SK-N-SH (cell line): ENCODE results near the gene VIM. TPM values are rescaled to one million over a fixed set of nuclear protein-coding genes. Genes with fewer than 3 reads are reported as not detected.

Experiments
- CTCF ChIA-PET: fragments of 300-600, 350-600 bp; formaldehyde crosslinking; extraction: SDS; loops from one replicate; lab custom pipeline; 2021; lab: Yijun Ruan, JAX
- POLR2A ChIA-PET: fragments of 350-600 bp; sonication (Branson Sonifier 250); formaldehyde crosslinking; extraction: SDS; loops from one replicate; lab custom pipeline; 2020; ENCODE audit warnings: antibody characterized with exemption, inconsistent platforms; lab: Yijun Ruan, JAX
- DNase-seq: peaks from one replicate; pipeline ENCODE4 v3.0.0; 2012
- H2AFZ ChIP-seq: fragments of 200-600 bp; sonication (generic); 2 replicates; pipeline ENCODE4 v1.8.1; 2016; ENCODE audit warnings: antibody characterized with exemption, mild to moderate bottlenecking, low read depth
- H3F3A ChIP-seq: fragments of 200-600 bp; sonication (generic); replicated peaks from 2 replicates; pipeline ENCODE3; 2016; ENCODE audit warnings: antibody characterized with exemption, mild to moderate bottlenecking; ENCODE audit not compliant: insufficient read depth
- H3K27ac ChIP-seq, 2 experiments: fragments of 200-500 bp in 1 of 2; fragments of 200-600 bp in 1 of 2; sonication (Bioruptor generic) in 1 of 2; sonication (generic), shearing (Covaris generic) in 1 of 2; 2 replicates each; pipeline versions ENCODE4 v1.5.1 to v1.6.1; 2014 to 2016; ENCODE audit warnings: low read depth in 2 of 2, inconsistent platforms in 1 of 2, low read length in 1 of 2, mild to moderate bottlenecking in 1 of 2, mixed read lengths in 1 of 2
- H3K27me3 ChIP-seq: fragments of 200-600 bp; sonication (generic), shearing (Covaris generic); 2 replicates; pipeline ENCODE4 v1.6.1; 2016; ENCODE audit warnings: mixed run types; ENCODE audit not compliant: insufficient read depth
- H3K36me3 ChIP-seq, 2 experiments: fragments of 200-500 bp in 1 of 2; fragments of 200-600 bp in 1 of 2; sonication (Bioruptor generic) in 1 of 2; sonication (generic) in 1 of 2; replicated peaks in 1 of 2; 2 replicates each; pipeline versions ENCODE3 to v1.5.1; 2014 to 2016; ENCODE audit warnings: low read length in 1 of 2, mild to moderate bottlenecking in 1 of 2; ENCODE audit not compliant: insufficient read depth in 2 of 2, control insufficient read depth in 1 of 2
- H3K4me1 ChIP-seq, 2 experiments: fragments of 200-500 bp in 1 of 2; fragments of 200-600 bp in 1 of 2; sonication (Bioruptor generic) in 1 of 2; sonication (generic), shearing (Covaris generic) in 1 of 2; 2 replicates each; pipeline versions ENCODE4 v1.5.1 to v1.6.1; 2014 to 2016; ENCODE audit warnings: low read depth in 1 of 2, low read length in 1 of 2, mixed run types in 1 of 2; ENCODE audit not compliant: insufficient read depth in 2 of 2, control insufficient read depth in 1 of 2
- H3K4me2 ChIP-seq: fragments of 200-600 bp; sonication (generic), shearing (Covaris generic); 2 replicates; pipeline ENCODE4 v1.6.1; 2017; ENCODE audit warnings: mixed run types
- H3K4me3 ChIP-seq, 2 experiments: fragments of 200-500 bp in 1 of 2; fragments of 200-600 bp in 1 of 2; sonication (Bioruptor generic) in 1 of 2; sonication (generic), shearing (Covaris generic) in 1 of 2; 2 replicates each; pipeline versions ENCODE4 v1.5.1 to v1.8.1; 2014 to 2016; ENCODE audit warnings: low read depth in 2 of 2, inconsistent platforms in 1 of 2, low read length in 1 of 2, mild to moderate bottlenecking in 1 of 2, mixed read lengths in 1 of 2, moderate library complexity in 1 of 2
- H3K79me2 ChIP-seq: fragments of 200-600 bp; sonication (generic); 2 replicates; pipeline ENCODE4 v1.8.1; 2017; ENCODE audit warnings: mild to moderate bottlenecking; ENCODE audit not compliant: insufficient read depth
- H3K9ac ChIP-seq: fragments of 200-600 bp; sonication (generic); 2 replicates; pipeline ENCODE4 v1.6.1; 2017; ENCODE audit warnings: mixed run types
- H3K9me2 ChIP-seq: fragments of 200-600 bp; sonication (generic); 2 replicates; pipeline ENCODE4 v1.6.1; 2017; ENCODE audit warnings: mixed run types
- H3K9me3 ChIP-seq: fragments of 200-600 bp; sonication (generic); 2 replicates; pipeline ENCODE4 v1.6.1; 2017; ENCODE audit warnings: mixed run types, mild to moderate bottlenecking, moderate library complexity
- H4K20me1 ChIP-seq: fragments of 200-600 bp; sonication (generic); 2 replicates; pipeline ENCODE4 v1.6.1; 2017; ENCODE audit warnings: mild to moderate bottlenecking, mixed run types; ENCODE audit not compliant: insufficient read depth
- CHD2 ChIP-seq: fragments of 150-350 bp; IDR thresholded peaks from 2 replicates; pipeline ENCODE4 v1.6.1; 2018; ENCODE audit warnings: low read length; ENCODE audit not compliant: partially characterized antibody
- ELF1 ChIP-seq: IDR thresholded peaks from 2 replicates; pipeline ENCODE4 v1.4.0; 2012
- EP300 ChIP-seq, 2 experiments: IDR thresholded peaks; 2 replicates each; pipeline versions ENCODE4 v1.4.0 to v1.6.1; 2012; ENCODE audit warnings: borderline replicate concordance in 1 of 2, low read depth in 1 of 2, low read length in 1 of 2
- EZH2phosphoT487 ChIP-seq: fragments of 200-600 bp; sonication (generic); IDR thresholded peaks from 2 replicates; pipeline ENCODE4 v1.6.1; 2017; ENCODE audit warnings: low read depth, mixed run types, mild to moderate bottlenecking, antibody characterized with exemption, moderate library complexity, borderline replicate concordance
- FOXJ3 ChIP-seq: sonication (generic); formaldehyde crosslinking; IDR thresholded peaks from 2 replicates; pipeline ENCODE4 v1.5.1; 2020; ENCODE audit warnings: mild to moderate bottlenecking, missing genetic modification reagents
- FOXM1 ChIP-seq: IDR thresholded peaks from 2 replicates; pipeline ENCODE4 v1.4.0; 2012; ENCODE audit warnings: low read depth, mild to moderate bottlenecking
- GATA2 ChIP-seq: sonication (generic); formaldehyde crosslinking; IDR thresholded peaks from 2 replicates; pipeline ENCODE4 v1.5.0; 2020; ENCODE audit warnings: mild to moderate bottlenecking, missing genetic modification reagents
- MXI1 ChIP-seq: IDR thresholded peaks from 2 replicates; pipeline ENCODE4 v1.6.1; 2012; ENCODE audit warnings: mild to moderate bottlenecking, low read depth, low read length, improper control_type of control experiment
- NRF1 ChIP-seq: IDR thresholded peaks from 2 replicates; pipeline ENCODE4 v1.6.1; 2012; ENCODE audit warnings: low read depth, mild to moderate bottlenecking, low read length
- RAD21 ChIP-seq: IDR thresholded peaks from 2 replicates; pipeline ENCODE4 v1.6.1; 2012; ENCODE audit warnings: mild to moderate bottlenecking, low read length
- RCOR1 ChIP-seq: fragments of 150-350 bp; IDR thresholded peaks from 2 replicates; pipeline ENCODE4 v1.6.1; 2017; ENCODE audit warnings: antibody characterized with exemption, low read length
- RXRA ChIP-seq: IDR thresholded peaks from 2 replicates; pipeline ENCODE4 v1.4.0; 2012; ENCODE audit warnings: low read depth, mild to moderate bottlenecking, borderline replicate concordance
- TAF1 ChIP-seq: IDR thresholded peaks from 2 replicates; pipeline ENCODE4 v1.6.1; 2012; ENCODE audit warnings: low read depth, mild to moderate bottlenecking, low read length, moderate library complexity, borderline replicate concordance
- TCF12 ChIP-seq: IDR thresholded peaks from 2 replicates; pipeline ENCODE4 v1.4.0; 2012
- YY1 ChIP-seq: IDR thresholded peaks from 2 replicates; pipeline ENCODE4 v1.4.0; 2012; ENCODE audit warnings: low read depth, mild to moderate bottlenecking
- ZBTB33 ChIP-seq: IDR thresholded peaks from 2 replicates; pipeline ENCODE4 v1.4.0; 2012; ENCODE audit warnings: low read depth, borderline replicate concordance
- WGBS: methylation state at CpG from one replicate; pipeline ENCODE4 v1.1.6; 2017; ENCODE audit warnings: low lambda C conversion rate; 5-methylcytosine and 5-hydroxymethylcytosine counted together
- polyA plus RNA-seq, 3 experiments: library from polyadenylated mRNA; depleted of rRNA; stranded (reverse); fragments of >200 nt; gene quantifications; 2 replicates each; pipeline ENCODE4 v1.2.3, GENCODE V29; 2012
- TF ChIP-seq, protein P1 (sequence below): fragments of 200-600 bp; sonication (generic); IDR thresholded peaks from 2 replicates; pipeline ENCODE4 v1.6.1; 2017; ENCODE audit warnings: antibody characterized with exemption, mild to moderate bottlenecking, moderate library complexity

Gene VIM
- polyA plus RNA-seq, 1 of the 3 experiments (the other 2 are of a cell fraction), result 5,016 TPM

- Histone ChIP-seq H3K4me2 (no peak overlapping the region), H3K9me3 (no peaks in the 10 kb centered on the region), H3F3A (no peaks in the 10 kb centered on the region), H3K27me3 (no peaks in the 10 kb centered on the region; the same call in 1 of the 2 replicates), H2AFZ (no peak overlapping the region), H4K20me1 (no peaks in the 10 kb centered on the region), H3K9ac (no peak overlapping the region), H3K4me1 (no peaks in the 10 kb centered on the region), H3K27ac (no peak overlapping the region), H3K36me3 (no peaks in the 10 kb centered on the region), H3K79me2 (no peaks in the 10 kb centered on the region), H3K4me3 (no peak overlapping the region), H3K9me2 (no peaks in the 10 kb centered on the region)
- WGBS, result 0% methylated on average over 1 of the region's 3 CpGs
- CTCF ChIA-PET, result interaction anchor here (0.7 to 0.9 kb wide), 2 partner anchors 9 to 74 kb away, joined by 3 read pairs; no protein-coding TSS in a partner anchor
- no peak for DNase-seq
- POLR2A ChIA-PET, result no interaction called here
- no peak for TF ChIP-seq TAF1
- no peak for TF ChIP-seq ZBTB33
- TF ChIP-seq RAD21, result no peak
- no peak for TF ChIP-seq TCF12
- no peak for TF ChIP-seq FOXM1
- no peak for TF ChIP-seq MXI1
- no peak for TF ChIP-seq GATA2 (CRISPR knock-in tag)
- no peak for TF ChIP-seq RCOR1
- TF ChIP-seq YY1, result no peak
- no peak for TF ChIP-seq RXRA
- no peak for TF ChIP-seq NRF1
- TF ChIP-seq EP300 (IDR thresholded peaks at IDR 0.05; ENCODE audit: borderline replicate concordance in 1 of 2, low read depth in 1 of 2, low read length in 1 of 2), result no peak
Measured at GRCh38 chr10:17282311-17282710, 54.3 kb downstream of the VIM start.

DNA sequence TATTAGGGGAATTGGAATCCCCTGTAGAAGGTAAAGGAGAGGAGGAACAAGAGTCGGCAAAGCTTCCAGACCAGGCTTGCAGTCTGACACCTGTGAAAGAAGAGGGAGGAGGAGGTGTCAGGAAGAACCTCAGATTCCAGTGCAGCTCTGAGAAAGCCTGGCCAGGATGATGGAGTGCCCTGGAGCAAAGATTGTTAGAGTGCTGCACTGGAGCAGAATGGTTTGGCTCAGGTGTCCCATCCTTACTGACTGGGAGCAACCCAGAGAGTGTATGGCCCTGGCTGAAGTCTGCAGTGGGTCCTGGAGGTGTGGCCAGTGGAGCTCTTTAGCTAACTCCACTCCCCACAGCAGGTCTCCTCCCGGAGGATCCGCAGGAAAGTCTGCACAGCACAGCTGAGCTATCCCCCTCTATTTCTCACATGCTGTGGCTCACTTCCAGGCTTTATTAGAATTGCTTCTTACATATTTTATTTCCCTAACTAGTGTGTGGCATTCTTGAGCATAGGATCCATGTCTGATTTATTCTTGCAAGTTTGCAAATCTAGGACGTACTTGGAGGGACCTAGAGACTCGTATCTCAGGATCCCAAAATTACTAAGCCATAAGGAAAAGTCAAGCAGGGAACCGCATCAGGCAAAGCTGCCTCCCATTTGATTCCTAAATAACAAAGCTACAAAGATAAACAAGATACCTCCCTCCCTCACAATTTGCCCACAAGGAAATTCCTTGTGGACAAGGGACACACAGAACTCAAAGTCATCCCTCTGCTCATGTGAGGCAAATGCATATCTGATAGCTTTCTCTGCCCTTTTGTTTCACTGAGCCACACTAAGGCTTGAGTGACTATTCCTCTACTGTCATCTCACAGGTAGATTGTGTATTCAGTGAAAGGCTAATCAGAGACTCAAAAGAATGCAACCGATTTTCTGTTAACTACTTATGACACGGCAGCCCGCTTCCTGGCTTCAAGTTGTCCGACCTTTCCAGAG lies 58.8 kb downstream of the VIM start:
- 66% methylated on average over 10 of the region's 10 CpGs for WGBS
- Histone ChIP-seq H3K9me3 (no peaks in the 10 kb centered on the region), H3K9me2 (no peaks in the 10 kb centered on the region), H3K9ac (no peak overlapping the region), H3K4me3 (no peak overlapping the region), H3K4me1 (no peaks in the 10 kb centered on the region), H3F3A (no peaks in the 10 kb centered on the region), H3K79me2 (no peaks in the 10 kb centered on the region), H3K27ac (no peak overlapping the region), H3K4me2 (no peak overlapping the region), H4K20me1 (no peaks in the 10 kb centered on the region), H2AFZ (no peak overlapping the region), H3K27me3 (no peaks in the 10 kb centered on the region; the same call in 1 of the 2 replicates), H3K36me3 (no peaks in the 10 kb centered on the region)
- TF ChIP-seq FOXM1 (no peak), CHD2 (no peak), MXI1 (no peak), NRF1 (no peak), YY1 (no peak), ELF1 (no peak), TAF1 (no peak), FOXJ3 (CRISPR knock-in tag) (no peak), EZH2phosphoT487 (no peak), EP300 (IDR thresholded peaks at IDR 0.05; ENCODE audit: borderline replicate concordance in 1 of 2, low read depth in 1 of 2, low read length in 1 of 2) (no peak), GATA2 (CRISPR knock-in tag) (no peak)
- TF ChIP-seq, protein P1, sequence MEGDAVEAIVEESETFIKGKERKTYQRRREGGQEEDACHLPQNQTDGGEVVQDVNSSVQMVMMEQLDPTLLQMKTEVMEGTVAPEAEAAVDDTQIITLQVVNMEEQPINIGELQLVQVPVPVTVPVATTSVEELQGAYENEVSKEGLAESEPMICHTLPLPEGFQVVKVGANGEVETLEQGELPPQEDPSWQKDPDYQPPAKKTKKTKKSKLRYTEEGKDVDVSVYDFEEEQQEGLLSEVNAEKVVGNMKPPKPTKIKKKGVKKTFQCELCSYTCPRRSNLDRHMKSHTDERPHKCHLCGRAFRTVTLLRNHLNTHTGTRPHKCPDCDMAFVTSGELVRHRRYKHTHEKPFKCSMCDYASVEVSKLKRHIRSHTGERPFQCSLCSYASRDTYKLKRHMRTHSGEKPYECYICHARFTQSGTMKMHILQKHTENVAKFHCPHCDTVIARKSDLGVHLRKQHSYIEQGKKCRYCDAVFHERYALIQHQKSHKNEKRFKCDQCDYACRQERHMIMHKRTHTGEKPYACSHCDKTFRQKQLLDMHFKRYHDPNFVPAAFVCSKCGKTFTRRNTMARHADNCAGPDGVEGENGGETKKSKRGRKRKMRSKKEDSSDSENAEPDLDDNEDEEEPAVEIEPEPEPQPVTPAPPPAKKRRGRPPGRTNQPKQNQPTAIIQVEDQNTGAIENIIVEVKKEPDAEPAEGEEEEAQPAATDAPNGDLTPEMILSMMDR, result no peak
- CTCF ChIA-PET, result interaction anchor here (0.7 to 1.2 kb wide), 5 partner anchors 19 to 459 kb away, joined by 3 to 4 read pairs (median 4); no protein-coding TSS in a partner anchor
- POLR2A ChIA-PET, result no interaction called here
- no peak for DNase-seq
